GM20431 (cell line): ENCODE results near the gene IL9R.
"Not testable (repeated sequence)": the region's sequence is repeated elsewhere in the genome, so short reads cannot be mapped to it uniquely, and the experiment has no call there.

Experiments used
- in situ Hi-C: fragments of 300-500 bp; cut with MseI, MboI; formaldehyde crosslinking; loops from one replicate; pipeline ENCODE4 v1.15.0; 2020; ENCODE audit warnings: low sequenced_read_pairs; ENCODE audit not compliant: unreplicated experiment

IL9R gene

DNA sequence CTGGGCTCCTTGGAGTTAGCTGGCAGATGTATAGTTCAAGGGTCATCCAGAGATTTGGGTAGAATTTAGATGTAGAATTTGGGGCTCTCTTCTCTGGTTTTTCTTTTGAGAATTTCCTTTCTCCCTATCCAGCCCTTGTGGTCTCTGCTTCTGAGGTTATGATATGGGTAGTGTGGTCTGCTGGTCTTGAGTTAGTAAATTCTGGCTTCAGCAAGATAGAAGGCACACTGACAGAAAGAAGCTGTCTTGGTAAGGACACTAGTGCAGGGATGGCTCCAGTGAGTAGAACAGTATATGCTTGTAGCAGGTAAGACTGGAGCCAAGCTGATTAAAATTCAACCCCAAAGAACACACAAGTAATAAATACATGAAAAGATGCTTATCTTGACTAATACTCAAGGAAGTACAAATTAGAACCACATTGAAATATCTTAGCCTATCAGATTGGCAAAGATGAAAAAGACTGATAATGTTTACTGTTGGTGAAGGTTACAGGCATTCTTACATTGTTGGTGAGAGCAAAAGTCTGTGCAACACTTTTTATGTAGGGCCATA is 2.1 kb upstream of the IL9R start:
- in situ Hi-C loops, result no loop called here

DNA sequence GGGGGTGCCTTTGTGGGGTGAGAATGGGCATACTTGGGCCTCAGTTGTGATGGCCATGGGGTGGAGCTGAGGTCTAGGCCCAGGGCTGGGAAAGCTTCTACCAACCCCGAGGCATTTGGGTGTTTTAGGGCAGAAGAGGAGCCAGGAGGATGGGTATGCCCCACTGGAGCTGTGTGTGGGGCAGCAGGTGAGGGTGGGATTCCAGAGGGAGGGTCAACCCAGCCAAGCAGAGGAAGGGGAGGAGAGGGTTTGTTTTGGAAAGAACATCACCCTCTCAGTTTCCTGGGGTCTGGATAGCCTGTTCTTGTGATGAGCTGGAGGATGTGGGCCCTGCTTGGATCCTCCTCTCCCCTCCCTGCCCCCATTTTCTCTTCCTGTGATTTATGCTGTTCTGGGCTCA is 620 bp downstream of the IL9R start:
- in situ Hi-C loops, result no loop called here

DNA sequence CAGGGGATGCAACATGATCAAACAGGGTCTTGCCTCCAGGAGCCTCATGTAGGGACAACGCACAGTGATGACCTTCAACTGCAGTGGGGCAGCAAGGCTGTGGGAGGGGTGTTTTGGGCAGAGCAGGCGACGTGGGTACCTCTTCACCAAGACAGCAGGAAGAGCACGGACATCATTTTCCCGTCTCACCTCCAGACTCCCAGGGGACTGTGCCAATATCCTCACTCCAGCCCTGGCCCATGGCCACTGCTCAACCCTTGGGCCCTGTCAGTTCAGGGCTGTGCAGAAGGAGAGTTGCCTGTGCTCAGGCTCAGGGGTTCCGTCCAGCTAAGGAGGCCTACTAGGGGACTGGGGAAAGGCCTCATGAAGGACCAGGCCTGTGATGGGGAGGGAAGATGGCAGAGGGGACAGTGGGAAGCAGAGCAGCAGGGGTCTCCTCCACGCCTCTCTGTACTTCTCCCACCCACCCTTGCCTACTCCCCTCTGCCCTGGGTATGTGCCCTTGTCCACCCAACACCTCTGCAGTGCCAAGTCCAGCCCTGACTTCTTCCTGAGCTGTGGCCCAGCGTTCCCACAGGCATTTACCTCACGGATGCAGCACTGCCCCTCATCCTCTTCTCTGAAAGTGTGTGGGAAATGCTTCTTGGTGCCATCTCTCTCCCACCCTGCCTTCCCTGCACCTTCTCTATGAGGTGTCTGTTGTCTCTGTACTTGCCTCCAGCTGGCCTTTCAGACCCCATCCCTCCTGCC is 1.4 kb downstream of the IL9R start:
- in situ Hi-C loops, result no loop called here

DNA sequence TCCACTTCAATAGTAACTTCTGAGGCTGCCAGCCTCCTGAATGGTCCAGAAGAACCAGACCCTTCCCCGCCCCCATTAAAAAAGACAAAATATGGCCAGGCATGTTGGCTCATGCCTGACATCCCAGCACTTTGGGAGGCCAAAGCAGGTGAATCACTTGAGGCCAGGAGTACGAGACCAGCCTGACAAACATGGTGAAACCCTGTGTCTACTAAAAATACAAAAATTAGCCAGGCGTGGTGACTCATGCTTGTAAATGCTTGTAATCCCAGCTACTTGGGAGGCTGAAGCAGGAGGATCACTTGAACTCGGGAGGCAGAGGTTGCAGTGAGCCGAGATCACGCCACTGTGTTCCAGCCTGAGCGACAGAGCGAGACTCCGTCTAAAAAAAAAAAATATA is 2.3 kb downstream of the IL9R start:
- in situ Hi-C loops, result not testable (repeated sequence)

DNA sequence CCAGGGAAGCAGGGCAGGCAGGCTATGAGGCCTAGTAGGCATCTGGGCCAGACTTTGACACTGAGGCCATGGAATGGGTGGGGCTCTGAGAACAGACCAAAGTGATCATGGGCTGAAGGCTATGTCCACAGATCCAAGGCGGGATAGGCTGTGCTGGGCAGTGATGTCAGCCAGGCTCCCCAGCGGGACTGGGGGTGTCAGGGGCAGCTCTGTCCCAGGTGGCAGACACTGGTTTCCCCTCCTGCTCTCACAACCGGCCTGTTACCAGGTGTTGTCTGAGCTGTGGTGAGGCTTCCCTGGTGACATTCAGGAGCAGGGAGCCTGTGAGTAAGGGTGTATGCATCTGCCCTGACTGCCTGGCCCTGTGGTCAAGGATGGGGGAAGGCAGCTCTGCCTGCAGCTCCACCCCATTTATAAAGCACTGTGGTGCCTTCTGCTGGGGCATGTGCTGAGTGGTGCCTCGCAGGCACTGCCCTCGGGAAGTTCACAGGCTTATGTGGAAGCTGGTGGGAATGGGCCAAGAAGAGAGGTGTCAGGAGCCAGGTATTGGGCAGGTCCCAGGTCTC is 2.9 kb downstream of the IL9R start:
- in situ Hi-C loops, result no loop called here

DNA sequence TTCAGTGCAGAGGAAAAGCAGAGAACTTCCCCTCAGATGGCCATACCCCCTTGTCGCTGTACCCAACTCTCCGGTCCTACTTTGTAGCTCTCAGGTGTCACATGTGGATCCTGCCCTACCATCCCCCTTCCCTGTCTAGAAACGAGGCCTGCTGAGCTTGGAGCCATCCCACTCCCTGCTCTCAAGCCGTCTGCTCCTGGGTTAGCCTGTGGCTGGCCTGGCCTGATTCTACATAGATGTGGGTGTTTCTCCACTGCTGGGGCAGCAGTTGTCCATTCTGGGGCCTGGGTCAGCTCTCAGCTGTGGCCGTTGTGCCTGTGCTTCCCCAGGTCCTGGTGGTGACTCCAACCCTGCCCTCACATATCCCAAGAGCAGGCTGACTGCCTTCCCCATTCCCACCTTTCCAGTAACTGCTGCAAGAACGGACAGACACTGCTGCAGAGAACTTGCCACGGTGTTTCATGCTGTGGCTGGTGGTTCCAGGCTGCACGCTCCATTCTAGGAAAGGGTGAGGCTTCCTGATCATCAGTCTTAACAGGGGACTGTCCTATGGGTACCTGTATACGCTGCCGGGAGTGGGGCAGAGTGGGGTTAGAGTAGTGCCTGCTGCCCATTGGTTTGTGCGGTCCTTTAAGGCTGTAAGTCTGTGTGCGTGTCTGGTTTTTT is 3.6 kb downstream of the IL9R start:
- in situ Hi-C loops, result no loop called here

DNA sequence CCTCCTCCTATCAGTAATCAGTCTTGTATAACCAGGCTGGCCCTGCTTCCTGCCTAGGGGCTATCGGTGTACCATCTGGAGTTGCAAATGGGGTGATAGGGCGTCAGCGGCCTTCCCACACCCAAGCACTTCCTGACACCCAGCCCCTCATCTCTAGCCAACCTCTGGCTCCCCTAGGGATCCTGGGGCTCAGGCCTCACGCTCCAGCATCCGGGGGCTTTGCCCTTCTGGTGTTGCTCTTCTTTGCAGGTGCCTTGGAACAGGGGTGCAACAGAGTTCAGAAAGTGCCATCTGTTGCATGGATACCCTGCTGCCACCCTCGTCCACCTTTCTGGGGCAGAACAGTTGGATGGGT is 4.1 kb downstream of the IL9R start:
- in situ Hi-C loops, result no loop called here

DNA sequence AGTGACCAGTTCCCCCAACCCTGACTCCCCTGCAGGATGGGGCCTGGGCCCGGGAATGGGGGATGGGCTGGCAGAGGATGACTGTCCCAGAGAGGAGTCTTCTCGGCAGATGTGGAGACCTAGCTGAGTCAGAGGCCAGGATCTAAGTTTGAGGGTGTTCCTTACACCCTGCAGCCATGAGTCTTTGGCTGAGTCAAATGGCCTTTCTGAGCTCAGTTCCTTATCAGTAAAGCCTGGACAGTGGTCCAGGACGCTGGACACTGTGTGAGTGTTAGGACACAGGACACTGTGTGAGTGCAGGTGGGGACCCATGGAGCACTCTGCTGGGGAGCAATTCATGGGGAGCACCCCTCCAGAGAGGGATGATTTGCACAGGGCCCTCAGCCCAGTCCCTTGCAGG is 5.0 kb downstream of the IL9R start:
- in situ Hi-C loops, result no loop called here

DNA sequence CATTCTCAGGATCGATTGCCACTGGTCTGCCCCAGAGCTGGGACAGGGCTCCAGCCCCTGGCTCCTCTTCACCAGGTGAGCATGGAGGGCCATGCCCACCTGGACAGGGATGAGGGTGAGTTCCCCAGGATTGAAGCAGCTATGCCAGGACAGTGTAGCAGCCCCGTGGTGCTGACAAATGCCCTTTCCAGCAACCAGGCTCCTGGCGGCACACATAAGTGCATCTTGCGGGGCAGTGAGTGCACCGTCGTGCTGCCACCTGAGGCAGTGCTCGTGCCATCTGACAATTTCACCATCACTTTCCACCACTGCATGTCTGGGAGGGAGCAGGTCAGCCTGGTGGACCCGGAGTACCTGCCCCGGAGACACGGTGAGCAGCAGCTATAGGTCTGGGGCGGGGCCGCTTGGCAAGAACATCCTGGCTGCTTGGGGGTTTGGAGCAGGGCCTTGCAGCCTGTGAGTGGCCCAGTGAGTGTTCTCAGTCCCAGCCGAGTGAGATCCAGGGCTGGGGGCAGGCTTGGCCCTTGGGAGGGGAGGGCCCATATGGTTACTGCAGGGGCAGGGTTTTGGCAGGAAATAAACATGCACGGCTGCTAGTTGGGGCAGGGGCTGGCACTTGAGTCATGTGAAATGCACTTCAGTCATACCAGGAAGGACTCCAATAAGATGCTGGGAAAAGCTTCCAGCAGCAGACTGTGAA is 6.1 kb downstream of the IL9R start:
- in situ Hi-C loops, result no loop called here

DNA sequence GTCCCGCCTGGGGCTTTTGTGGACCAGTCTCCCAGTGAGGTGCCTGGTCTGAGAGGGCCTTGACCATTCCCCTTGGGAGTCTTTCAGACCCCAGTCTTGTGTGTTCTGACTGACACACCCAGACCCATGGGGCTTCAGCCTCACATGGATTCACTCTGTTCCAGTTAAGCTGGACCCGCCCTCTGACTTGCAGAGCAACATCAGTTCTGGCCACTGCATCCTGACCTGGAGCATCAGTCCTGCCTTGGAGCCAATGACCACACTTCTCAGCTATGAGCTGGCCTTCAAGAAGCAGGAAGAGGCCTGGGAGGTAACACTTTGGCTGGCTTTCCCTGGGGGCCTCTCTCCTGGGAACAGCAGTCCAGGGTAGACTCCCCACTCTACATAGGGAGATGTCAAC is 6.8 kb downstream of the IL9R start:
- in situ Hi-C loops, result no loop called here

DNA sequence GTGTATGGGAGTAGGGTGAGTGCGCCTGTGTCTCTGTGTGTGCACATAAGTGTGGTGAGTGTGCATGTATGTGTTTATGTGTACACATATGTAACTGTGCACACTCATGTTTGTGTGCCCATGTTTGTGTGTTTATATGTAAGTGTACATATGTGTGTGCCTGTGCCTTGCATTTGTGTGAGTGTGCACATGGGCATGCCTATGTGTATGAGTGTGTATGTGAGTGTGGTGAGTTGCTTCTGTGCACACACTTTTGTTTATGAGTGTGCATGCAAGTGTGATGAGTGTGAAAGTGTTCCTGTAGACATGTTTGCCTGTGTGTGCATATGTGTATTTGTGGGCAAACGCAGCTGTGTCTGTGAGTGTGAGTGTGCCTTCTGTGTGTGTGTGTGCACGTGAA is 7.2 kb downstream of the IL9R start:
- in situ Hi-C loops, result no loop called here

DNA sequence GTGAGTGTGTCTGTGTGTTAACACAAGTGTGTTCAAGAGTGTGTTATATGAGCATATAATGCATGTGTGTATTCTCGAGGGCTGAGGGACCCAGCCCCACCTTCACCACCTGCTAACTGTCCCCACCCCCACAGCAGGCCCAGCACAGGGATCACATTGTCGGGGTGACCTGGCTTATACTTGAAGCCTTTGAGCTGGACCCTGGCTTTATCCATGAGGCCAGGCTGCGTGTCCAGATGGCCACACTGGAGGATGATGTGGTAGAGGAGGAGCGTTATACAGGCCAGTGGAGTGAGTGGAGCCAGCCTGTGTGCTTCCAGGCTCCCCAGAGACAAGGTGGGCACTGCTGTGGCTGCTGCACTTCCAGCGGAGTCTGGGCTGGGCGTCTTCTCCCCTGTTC is 7.6 kb downstream of the IL9R start:
- in situ Hi-C loops, result no loop called here

DNA sequence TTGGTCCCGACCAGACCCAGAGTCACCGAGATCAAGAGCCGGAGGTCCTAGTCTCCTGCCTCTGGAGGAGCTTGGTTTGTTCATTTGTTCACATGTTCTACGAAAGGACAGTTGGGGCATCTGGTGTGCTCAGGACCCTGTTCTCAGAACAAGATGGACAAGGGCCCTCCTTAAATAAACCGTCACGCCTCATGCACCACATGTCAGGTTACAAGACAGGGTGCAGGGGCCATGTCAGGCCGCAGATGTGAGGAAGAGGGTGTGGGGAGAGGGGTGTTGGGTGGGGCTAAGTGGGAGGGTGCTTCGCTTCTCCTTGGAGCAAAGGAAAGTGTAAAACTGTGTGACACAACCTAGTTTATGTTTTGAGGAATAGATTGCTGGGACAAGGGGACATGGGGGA is 9.0 kb downstream of the IL9R start:
- in situ Hi-C loops, result not testable (repeated sequence)

DNA sequence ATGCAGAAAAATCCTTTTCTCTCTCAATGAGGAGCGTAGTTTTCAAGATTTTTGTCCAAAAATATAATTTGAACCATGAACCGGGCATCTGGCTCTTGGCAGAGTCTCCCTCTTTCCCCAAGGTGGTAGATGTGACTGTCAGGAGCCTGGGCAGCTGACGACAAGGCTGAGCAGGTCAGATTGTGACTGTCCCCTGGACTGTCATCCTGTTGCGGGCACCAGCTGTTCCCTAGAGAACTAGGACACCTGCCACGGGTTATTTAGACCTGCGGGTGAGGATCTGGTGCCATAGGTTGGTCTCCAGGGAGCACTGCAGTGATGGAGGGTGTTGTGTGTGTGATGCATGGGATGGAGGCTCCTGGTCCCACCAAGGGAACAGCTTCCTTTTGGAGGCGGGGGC is 10.9 kb downstream of the IL9R start:
- in situ Hi-C loops, result not testable (repeated sequence)

DNA sequence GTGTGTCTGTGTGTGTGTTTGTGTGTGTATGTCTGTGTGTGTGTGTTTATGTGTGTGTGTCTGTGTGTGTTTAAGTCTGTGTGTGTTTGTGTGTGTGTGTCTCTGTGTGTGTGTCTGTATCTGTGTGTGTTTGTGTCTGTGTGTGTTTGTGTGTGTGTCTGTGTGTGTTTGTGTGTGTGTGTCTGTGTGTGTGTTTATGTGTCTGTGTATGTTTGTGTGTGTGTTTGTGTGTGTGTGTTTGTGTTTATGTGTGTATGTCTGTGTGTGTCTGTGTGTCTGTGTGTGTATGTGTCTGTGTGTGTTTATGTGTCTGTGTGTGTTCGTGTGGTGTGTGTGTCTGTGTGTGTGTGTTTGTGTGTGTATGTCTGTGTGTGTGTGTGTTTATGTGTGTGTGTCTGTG is 11.4 kb downstream of the IL9R start:
- in situ Hi-C loops, result no loop called here

DNA sequence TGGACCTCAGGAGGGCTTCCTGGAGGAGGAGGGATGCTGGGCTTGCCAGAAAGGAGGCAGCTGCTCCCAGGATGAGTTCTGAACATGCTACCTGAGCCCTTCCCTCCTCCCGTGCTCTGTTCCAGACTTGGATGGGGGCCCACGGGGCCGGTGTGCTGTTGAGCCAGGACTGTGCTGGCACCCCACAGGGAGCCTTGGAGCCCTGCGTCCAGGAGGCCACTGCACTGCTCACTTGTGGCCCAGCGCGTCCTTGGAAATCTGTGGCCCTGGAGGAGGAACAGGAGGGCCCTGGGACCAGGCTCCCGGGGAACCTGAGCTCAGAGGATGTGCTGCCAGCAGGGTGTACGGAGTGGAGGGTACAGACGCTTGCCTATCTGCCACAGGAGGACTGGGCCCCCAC is 12.2 kb downstream of the IL9R start:
- in situ Hi-C loops, result not testable (repeated sequence)

DNA sequence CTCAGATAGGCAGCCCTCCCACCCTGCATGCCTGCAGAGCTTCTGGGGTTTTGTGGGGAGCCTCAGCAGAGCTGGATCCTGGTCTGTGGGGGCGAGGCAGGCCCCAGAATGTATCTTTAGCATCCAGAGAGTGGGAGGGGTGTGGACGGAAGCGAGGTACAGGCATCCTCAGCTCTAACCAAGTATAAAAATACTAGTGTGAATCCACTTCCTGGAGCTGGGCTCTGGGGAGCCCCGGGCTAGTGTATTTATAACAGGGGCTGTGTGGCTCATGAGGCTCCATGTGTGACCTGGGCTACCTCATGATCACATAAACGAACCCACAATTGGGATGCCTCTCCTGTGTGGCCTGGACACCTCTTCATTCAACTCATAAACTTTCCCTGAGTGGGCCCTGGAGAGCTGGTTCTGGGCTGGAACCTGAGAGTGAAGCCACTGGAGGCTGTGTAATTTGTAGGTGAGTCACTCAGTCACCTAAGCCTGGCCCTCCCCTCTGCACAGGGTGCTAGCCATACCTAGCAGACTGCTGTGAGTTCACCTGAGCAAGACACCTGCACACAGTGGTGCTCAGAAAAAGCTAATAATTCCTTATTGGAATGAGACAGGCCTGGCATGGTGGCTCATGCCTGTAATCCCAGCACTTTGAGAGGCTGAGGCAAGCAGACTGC is 15.9 kb downstream of the IL9R start:
- in situ Hi-C loops, result not testable (repeated sequence)

DNA sequence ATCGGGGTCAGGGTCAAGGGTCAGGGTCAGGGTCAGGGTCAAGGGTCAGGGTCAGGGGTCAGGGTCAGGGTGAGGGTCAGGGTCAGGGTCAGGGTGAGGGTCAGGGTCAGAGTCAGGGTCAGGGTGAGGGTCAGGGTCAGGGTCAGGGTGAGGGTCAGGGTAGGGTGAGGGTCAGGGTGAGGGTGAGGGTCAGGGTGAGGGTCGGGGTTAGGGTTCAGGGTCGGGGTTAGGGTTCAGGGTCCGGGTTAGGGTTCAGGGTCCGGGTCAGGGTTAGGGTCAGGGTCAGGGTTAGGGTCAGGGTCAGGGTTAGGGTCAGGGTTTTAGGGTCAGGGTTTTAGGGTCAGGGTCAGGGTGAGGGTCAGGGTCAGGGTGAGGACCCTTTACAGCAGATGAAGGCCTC is 22.4 kb downstream of the IL9R start:
- in situ Hi-C loops, result not testable (repeated sequence)

DNA sequence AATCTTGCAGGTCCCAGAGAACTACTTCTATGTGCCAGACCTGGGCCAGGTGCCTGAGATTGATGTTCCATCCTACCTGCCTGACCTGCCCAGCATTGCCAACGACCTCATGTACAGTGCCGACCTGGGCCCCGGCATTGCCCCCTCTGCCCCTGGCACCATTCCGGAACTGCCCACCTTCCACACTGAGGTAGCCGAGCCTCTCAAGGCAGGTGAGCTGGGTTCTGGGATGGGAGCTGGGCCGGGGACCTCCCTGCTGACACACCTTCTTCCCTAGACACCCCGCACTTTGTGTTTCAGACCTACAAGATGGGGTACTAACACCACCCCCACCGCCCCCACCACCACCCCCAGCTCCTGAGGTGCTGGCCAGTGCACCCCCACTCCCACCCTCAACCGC is 25.5 kb downstream of the IL9R start:
- in situ Hi-C loops, result not testable (repeated sequence)

DNA sequence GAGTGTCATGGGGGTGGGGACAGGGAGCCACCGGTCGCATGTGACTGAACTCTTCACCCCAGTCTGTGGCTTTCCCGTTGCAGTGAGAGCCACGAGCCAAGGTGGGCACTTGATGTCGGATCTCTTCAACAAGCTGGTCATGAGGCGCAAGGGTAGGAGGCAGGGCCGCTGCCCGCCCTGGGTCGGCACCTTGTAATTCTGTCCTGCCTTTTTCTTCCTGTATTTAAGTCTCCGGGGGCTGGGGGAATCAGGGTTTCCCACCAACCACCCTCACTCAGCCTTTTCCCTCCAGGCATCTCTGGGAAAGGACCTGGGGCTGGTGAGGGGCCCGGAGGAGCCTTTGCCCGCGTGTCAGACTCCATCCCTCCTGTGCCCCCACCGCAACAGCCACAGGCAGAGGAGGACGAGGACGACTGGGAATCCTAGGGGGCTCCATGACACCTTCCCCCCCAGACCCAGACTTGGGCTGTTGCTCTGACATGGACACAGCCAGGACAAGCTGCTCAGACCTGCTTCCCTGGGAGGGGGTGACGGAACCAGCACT is 27.5 kb downstream of the IL9R start:
- in situ Hi-C loops, result not testable (repeated sequence)
